K562 (cell line): ENCODE results near the gene COL5A1. TPM values are rescaled to one million over a fixed set of nuclear protein-coding genes. Genes with fewer than 3 reads are reported as not detected.

Experiments
- ATAC-seq: fragments of 200-7000 bp; cut with Tn5 transposase; 3 replicates; pipeline ENCODE4 v1.9.1; 2020; ENCODE audit warnings: moderate library complexity
- BruUV-seq: library from RNA; stranded (reverse); fragments of 400-500 nt; replicated peaks from 2 replicates; lab custom pipeline; 2021; lab: Mats Ljungman, UMichigan
- CTCF ChIA-PET: fragments of 300-600 bp; formaldehyde crosslinking; extraction: SDS; loops from one replicate; lab custom pipeline; 2021; ENCODE audit warnings: low intra/inter-chr PET ratio; lab: Yijun Ruan, JAX
- POLR2A ChIA-PET: fragments of 300-600, 350-650 bp; sonication (Branson Sonifier 250); formaldehyde crosslinking; extraction: SDS; loops from one replicate; lab custom pipeline; 2021; ENCODE audit warnings: antibody characterized with exemption, inconsistent platforms; lab: Yijun Ruan, JAX
- DNase-seq, 4 experiments: peaks; one replicate each; pipeline versions ENCODE4 v3.0.0 to v3.0.0-alpha.2; 2011 to 2018; ENCODE audit warnings: low spot score in 3 of 4, mixed read lengths in 3 of 4; ENCODE audit errors: extremely low read depth in 1 of 4
- FAIRE-seq: peaks from 2 replicates; lab custom pipeline; 2011; peaks lifted over from hg19 to GRCh38; lab: Jason Lieb, UNC
- H2AFZ ChIP-seq: 2 replicates; pipeline ENCODE4 v1.6.0; 2011; ENCODE audit warnings: low read depth, low read length, control low read depth, inconsistent platforms
- H3K27ac ChIP-seq: fragments of 200-600 bp; 3 replicates; pipeline ENCODE4 v1.8.0; 2011; ENCODE audit warnings: low read depth, mild to moderate bottlenecking, control low read depth, inconsistent platforms, low read length, moderate library complexity, mixed read lengths; ENCODE audit errors: extremely low read depth
- H3K27me3 ChIP-seq, 2 experiments: fragments of 300-600 bp in 1 of 2; 2 replicates in 1 of 2; 3 replicates in 1 of 2; pipeline versions ENCODE4 v1.6.0 to v1.8.0; 2011; ENCODE audit warnings: inconsistent platforms in 2 of 2, low read length in 2 of 2, mild to moderate bottlenecking in 1 of 2, mixed read lengths in 1 of 2, moderate library complexity in 1 of 2; ENCODE audit not compliant: control insufficient read depth in 2 of 2, insufficient read depth in 2 of 2
- H3K36me3 ChIP-seq: fragments of 300-600 bp; 3 replicates; pipeline ENCODE4 v1.8.0; 2011; ENCODE audit warnings: mild to moderate bottlenecking, low read length, inconsistent platforms; ENCODE audit not compliant: control insufficient read depth, insufficient read depth
- H3K4me1 ChIP-seq, 2 experiments: fragments of 200-600 bp in 1 of 2; replicated peaks in 1 of 2; 2 replicates in 1 of 2; 3 replicates in 1 of 2; pipeline versions ENCODE4 v1.5.1 to v1.8.0; 2011; ENCODE audit warnings: inconsistent platforms in 2 of 2, low read length in 2 of 2, mild to moderate bottlenecking in 1 of 2, mixed read lengths in 1 of 2, moderate library complexity in 1 of 2; ENCODE audit not compliant: control insufficient read depth in 2 of 2, insufficient read depth in 2 of 2
- H3K4me2 ChIP-seq: 2 replicates; pipeline ENCODE4 v1.6.1; 2011; ENCODE audit warnings: low read length, control low read depth, inconsistent platforms, mixed read lengths; ENCODE audit not compliant: insufficient read depth
- H3K4me3 ChIP-seq: fragments of 200-600 bp; sonication (generic), shearing (Covaris generic); 2 replicates; pipeline ENCODE4 v1.5.1; 2016; ENCODE audit warnings: control low read depth, inconsistent platforms
- H3K79me2 ChIP-seq: fragments of 200-600 bp; 3 replicates; pipeline ENCODE4 v1.8.0; 2011; ENCODE audit warnings: low read length, inconsistent platforms; ENCODE audit not compliant: control insufficient read depth, insufficient read depth
- H3K9ac ChIP-seq, 2 experiments: 2 replicates each; pipeline versions ENCODE4 v1.6.0 to v1.6.1; 2011; ENCODE audit warnings: low read depth in 2 of 2, low read length in 2 of 2, control low read depth in 1 of 2, inconsistent platforms in 1 of 2, mild to moderate bottlenecking in 1 of 2, mixed read lengths in 1 of 2; ENCODE audit not compliant: insufficient read depth in 1 of 2
- H3K9me1 ChIP-seq: one replicate; pipeline ENCODE4 v1.6.0; 2011; ENCODE audit warnings: inconsistent platforms, mild to moderate bottlenecking, low read length, moderate library complexity; ENCODE audit not compliant: control insufficient read depth, insufficient read depth
- H3K9me3 ChIP-seq: replicated peaks from 2 replicates; pipeline ENCODE4 v1.5.1; 2011; ENCODE audit warnings: low read depth, low read length, inconsistent platforms; ENCODE audit not compliant: control insufficient read depth, insufficient read depth
- H4K20me1 ChIP-seq: replicated peaks from 2 replicates; pipeline ENCODE4 v1.6.1; 2011; ENCODE audit warnings: low read length, inconsistent platforms, mixed read lengths; ENCODE audit not compliant: control insufficient read depth, insufficient read depth
- ILK ChIP-seq: fragments of 450-650 bp; IDR thresholded peaks from 2 replicates; pipeline ENCODE4 v1.6.1; 2016; ENCODE audit warnings: missing genetic modification characterization, low read depth, mild to moderate bottlenecking, missing compliant biosample characterization, moderate library complexity, borderline replicate concordance
- MAFK ChIP-seq: IDR thresholded peaks from 2 replicates; pipeline ENCODE4 v1.6.1; 2011; ENCODE audit warnings: low read length, improper control_type of control experiment
- ZKSCAN8 ChIP-seq: fragments of 200-800 bp; sonication (Bioruptor generic); IDR thresholded peaks from 2 replicates; pipeline ENCODE4 v1.6.1; 2016; ENCODE audit warnings: missing genetic modification characterization, missing compliant biosample characterization
- WGBS: fragments of 100-300 bp; shearing (Covaris generic); methylation state at CpG from one replicate; pipeline ENCODE4 v1.1.6; 2016; ENCODE audit warnings: low coverage, mixed read lengths; ENCODE audit not compliant: insufficient coverage; ENCODE audit errors: missing lambda C conversion rate; 5-methylcytosine and 5-hydroxymethylcytosine counted together
- in situ Hi-C: fragments of 300-500 bp; cut with MboI; formaldehyde crosslinking; loops from 4 replicates; pipeline ENCODE4 v1.15.0; 2018; ENCODE audit warnings: inconsistent platforms, mixed read lengths
- intact Hi-C: fragments of 100-400 bp; cut with micrococcal nuclease; formaldehyde crosslinking; loops from 2 replicates; pipeline ENCODE4 v1.14.2; 2022
- polyA plus RNA-seq, 8 experiments: library from polyadenylated mRNA; depleted of rRNA in 4 of 8; stranded (reverse) in 5 of 8; unstranded in 3 of 8; fragments of >200 nt; fragmentation: Nextera tagmentation in 2 of 8; fragmentation: Illumina TruSeq in 1 of 8; extraction: Ambion mirVana in 2 of 8; extraction: Trizol in 1 of 8; gene quantifications; 2 replicates each; pipeline versions ENCODE4 v1.2.1 to v1.2.3, GENCODE V29; 2011 to 2014; ENCODE audit warnings: inconsistent platforms in 1 of 8, missing spikeins in 1 of 8
- total RNA-seq, 7 experiments: library from RNA; depleted of rRNA in 6 of 7; stranded (reverse); fragments of >200 nt in 6 of 7; fragmentation: Illumina TruSeq in 2 of 7; extraction: Trizol in 2 of 7; gene quantifications; 2 replicates each; pipeline versions ENCODE4 v1.2.1 to v1.2.3, GENCODE V29; 2011 to 2021; ENCODE audit warnings: low replicate concordance in 1 of 7
- TF ChIP-seq, protein P1 (sequence below): fragments of 250-450 bp; sonication (Bioruptor Pico); IDR thresholded peaks from 2 replicates; pipeline ENCODE4 v1.9.0; 2021; ENCODE audit warnings: mild to moderate bottlenecking

The COL5A1 gene
- total and polyA plus RNA-seq, 9 of the 15 experiments (the other 6 are each of a cell fraction or from before 2014, with no cell fraction given): under 0.01 to 0.13 (median 0.04) TPM; not detected in 6

DNA sequence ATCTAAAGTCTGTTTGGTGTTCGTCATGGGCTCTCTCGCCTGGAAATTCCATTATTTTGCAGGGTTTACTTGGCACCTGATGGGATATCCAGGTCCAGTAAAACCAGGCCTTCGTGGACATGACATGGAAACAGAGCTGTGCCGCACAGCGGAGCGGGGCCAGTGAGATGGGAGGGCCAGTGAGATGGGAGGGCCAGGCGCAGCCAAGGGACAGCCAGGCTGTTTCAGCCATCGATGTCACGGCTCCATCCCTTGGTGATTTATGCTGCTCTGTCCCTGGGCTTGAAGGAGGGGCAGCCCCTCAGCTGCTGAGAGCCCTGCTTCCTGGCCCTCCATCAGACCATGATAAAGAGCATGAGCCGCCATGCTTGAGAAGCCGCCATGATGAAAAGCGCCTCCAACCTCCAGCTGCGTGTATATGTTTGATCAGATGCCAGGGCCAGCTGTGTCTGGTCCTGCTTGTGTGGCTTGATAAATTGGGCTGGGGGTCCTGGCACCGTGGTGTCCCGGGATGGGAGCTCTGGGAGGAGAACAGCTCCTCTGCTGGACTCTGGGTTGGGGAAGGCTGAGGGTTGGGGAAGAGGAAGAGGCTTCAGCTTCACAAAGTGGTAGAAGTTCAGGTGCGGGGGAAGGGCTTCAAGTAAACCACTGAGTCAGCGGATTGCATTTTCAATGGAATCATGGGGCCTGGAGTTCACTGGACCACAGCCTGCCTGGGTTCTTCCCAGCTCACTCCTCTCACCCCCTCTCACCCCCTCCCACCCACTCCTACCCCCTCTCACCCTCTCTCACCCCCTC lies 6.1 kb upstream of the COL5A1 start (continued):
- TF ChIP-seq ZKSCAN8 (CRISPR knock-in tag) (no peak), MAFK (peak; percentile 16; the same call in 1 of the 2 replicates), ILK (tag) (no peak)

DNA sequence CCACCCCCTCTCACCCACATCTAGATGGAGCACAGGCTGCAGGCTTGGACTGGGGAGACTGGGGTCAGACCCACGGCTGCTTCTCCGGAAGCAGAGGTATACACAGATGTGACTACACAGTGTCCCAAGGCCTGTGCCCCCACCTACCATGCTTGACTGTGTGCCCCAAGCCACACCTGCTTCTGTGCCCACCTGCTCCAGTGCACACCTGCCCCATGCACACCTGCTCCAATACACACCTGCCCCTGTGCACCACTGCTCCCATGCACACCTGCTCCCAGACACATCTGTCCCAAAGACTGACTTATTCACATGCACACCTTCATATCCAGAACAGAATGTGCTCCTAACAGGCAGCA lies 5.5 kb upstream of the COL5A1 start:
- Histone ChIP-seq H3K9me1 (no peaks in the 10 kb centered on the region), H3K79me2 (no peaks in the 10 kb centered on the region), H2AFZ (no peak overlapping the region), H3K4me3 (no peak overlapping the region), H3K36me3 (no peaks in the 10 kb centered on the region), H3K27me3 (peaks cover 3 to 58% of the 10 kb centered on the region in 2 experiments; a peak in 4 of 5 replicates), H3K9ac (no peak overlapping the region), H4K20me1 (peaks cover 3% of the 10 kb centered on the region; the same call in 1 of the 2 replicates), H3K4me1 (no peaks in the 10 kb centered on the region; a peak in 1 of 5 replicates), H3K27ac (no peak overlapping the region), H3K9me3 (no peaks in the 10 kb centered on the region), H3K4me2 (no peak overlapping the region)
- CTCF ChIA-PET: no interaction called here
- FAIRE-seq: no peak
- TF ChIP-seq, protein P1, sequence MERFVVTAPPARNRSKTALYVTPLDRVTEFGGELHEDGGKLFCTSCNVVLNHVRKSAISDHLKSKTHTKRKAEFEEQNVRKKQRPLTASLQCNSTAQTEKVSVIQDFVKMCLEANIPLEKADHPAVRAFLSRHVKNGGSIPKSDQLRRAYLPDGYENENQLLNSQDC (CRISPR knock-in tag): no peak
- BruUV-seq: no TSS peak
- POLR2A ChIA-PET: no interaction called here
- intact Hi-C loops: no loop called here
- ATAC-seq: no peak
- in situ Hi-C loops: no loop called here
- no peak for DNase-seq
- 0% methylated on average over 2 of the region's 2 CpGs for WGBS
